Vagina (tissue), 2 donors: ENCODE data around the gene THAP3. TPM values are rescaled to one million over a fixed set of nuclear protein-coding genes. Genes with fewer than 3 reads are reported as not detected.

ENCODE experiments used
- DNase-seq, 2 donors: peaks; one replicate each; pipeline ENCODE4 v3.0.0-alpha.2; 2017; ENCODE audit errors: extremely low spot score in 2 of 2
- H3K27ac ChIP-seq: fragments of 200-600 bp; sonication (generic); one replicate; pipeline ENCODE4 v1.5.1; 2019
- H3K27me3 ChIP-seq: fragments of 200-600 bp; sonication (generic); one replicate; pipeline ENCODE4 v1.5.1; 2019
- H3K36me3 ChIP-seq, 2 donors: fragments of 200-600 bp; sonication (generic); one replicate each; pipeline ENCODE4 v1.5.1; 2017 to 2019
- H3K4me1 ChIP-seq: fragments of 200-600 bp; sonication (generic); one replicate; pipeline ENCODE4 v1.5.1; 2019
- H3K4me3 ChIP-seq, 2 donors: fragments of 200-600 bp; sonication (generic); 1 replicate in 1 of 2; 2 replicates in 1 of 2; pipeline ENCODE4 v1.5.1; 2016 to 2019
- H3K9me3 ChIP-seq: fragments of 200-600 bp; sonication (generic); one replicate; pipeline ENCODE4 v1.5.1; 2019
- POLR2A ChIP-seq, 2 donors: fragments of 450-650 bp; IDR thresholded peaks; one replicate each; pipeline ENCODE4 v1.6.1; 2017; ENCODE audit warnings: antibody characterized with exemption in 2 of 2, mild to moderate bottlenecking in 2 of 2, moderate library complexity in 2 of 2
- POLR2AphosphoS5 ChIP-seq, 2 donors: sonication (generic); formaldehyde crosslinking; IDR thresholded peaks; one replicate each; pipeline ENCODE4 v1.9.0; 2017; ENCODE audit warnings: antibody characterized with exemption in 2 of 2, mild to moderate bottlenecking in 2 of 2, low read depth in 1 of 2; ENCODE audit not compliant: insufficient read depth in 1 of 2
- intact Hi-C: fragments of 100-400 bp; cut with DNase I; formaldehyde crosslinking; loops from one replicate; pipeline ENCODE4 v1.15.1; 2023
- total RNA-seq: library from RNA; depleted of rRNA; stranded (reverse); fragments of >200 nt; gene quantifications from one replicate; pipeline ENCODE4 v1.2.3, GENCODE V29; 2016
- TF ChIP-seq, protein P1 (sequence below), 3 experiments: fragments of 450-650 bp in 2 of 3; fragments of 200-600 bp in 1 of 3; sonication (generic) in 1 of 3; IDR thresholded peaks; one replicate each; pipeline ENCODE4 v1.5.1; 2017 to 2019; ENCODE audit warnings: antibody characterized with exemption in 3 of 3, mild to moderate bottlenecking in 2 of 3, moderate library complexity in 2 of 3

Gene THAP3
- total RNA-seq, 1 donor from 2014 or later: 29.0 TPM

- peaks cover 0 to 15% of the 10 kb centered on the region in 2 donors for H3K36me3 ChIP-seq
- intact Hi-C loops: no loop called here
- TF ChIP-seq, protein P1, sequence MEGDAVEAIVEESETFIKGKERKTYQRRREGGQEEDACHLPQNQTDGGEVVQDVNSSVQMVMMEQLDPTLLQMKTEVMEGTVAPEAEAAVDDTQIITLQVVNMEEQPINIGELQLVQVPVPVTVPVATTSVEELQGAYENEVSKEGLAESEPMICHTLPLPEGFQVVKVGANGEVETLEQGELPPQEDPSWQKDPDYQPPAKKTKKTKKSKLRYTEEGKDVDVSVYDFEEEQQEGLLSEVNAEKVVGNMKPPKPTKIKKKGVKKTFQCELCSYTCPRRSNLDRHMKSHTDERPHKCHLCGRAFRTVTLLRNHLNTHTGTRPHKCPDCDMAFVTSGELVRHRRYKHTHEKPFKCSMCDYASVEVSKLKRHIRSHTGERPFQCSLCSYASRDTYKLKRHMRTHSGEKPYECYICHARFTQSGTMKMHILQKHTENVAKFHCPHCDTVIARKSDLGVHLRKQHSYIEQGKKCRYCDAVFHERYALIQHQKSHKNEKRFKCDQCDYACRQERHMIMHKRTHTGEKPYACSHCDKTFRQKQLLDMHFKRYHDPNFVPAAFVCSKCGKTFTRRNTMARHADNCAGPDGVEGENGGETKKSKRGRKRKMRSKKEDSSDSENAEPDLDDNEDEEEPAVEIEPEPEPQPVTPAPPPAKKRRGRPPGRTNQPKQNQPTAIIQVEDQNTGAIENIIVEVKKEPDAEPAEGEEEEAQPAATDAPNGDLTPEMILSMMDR (IDR thresholded peaks at IDR 0.05): no peak
- TF ChIP-seq POLR2AphosphoS5 (IDR thresholded peaks at IDR 0.05; ENCODE audit: insufficient read depth in 1 of 2, low read depth in 1 of 2): no peak
- TF ChIP-seq POLR2A (IDR thresholded peaks at IDR 0.05): no peak
- no peak overlapping the region for H3K27ac ChIP-seq
- H3K27me3 ChIP-seq: no peaks in the 10 kb centered on the region
- H3K9me3 ChIP-seq: no peaks in the 10 kb centered on the region
- peaks cover 63% of the 10 kb centered on the region for H3K4me1 ChIP-seq
- no peak overlapping the region for H3K4me3 ChIP-seq
- DNase-seq: no peak
Measured at GRCh38 chr1:6584126-6585080, 40.3 kb upstream of the THAP3 start.

DNA sequence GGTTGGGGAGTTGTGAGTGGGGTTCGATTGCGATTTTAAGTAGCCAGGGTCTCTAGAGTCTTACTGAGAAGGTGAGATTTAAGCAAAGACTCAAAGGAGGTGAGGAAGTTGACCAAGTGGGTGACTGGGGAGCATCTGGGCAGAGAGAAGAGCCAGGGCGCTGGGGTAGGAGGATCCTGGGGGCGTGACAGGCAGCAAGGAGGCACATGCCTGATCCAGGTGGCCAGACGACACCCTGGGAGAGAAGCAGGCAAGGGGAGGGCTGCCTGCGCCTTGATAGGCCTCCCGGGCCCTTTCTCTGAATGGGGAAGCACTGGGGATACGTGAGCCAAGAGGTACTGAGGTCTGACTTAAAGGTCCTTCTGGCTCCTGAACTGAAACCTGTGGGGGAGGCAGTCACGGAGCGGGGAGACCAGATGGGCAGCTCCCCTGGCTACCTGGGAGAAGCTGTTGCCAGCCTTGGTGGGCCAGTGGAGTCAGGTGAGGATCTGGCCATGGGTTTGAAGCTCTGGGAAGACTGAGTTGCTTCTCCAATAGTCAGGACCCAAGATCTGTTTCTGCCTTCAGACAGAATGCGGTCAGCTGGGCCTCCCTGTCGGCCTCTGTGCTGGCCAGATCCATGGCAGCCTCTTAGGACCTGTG, 39.5 kb upstream of the THAP3 start:
- no peaks in the 10 kb centered on the region for H3K27me3 ChIP-seq
- H3K4me1 ChIP-seq: peaks cover 69% of the 10 kb centered on the region
- TF ChIP-seq POLR2AphosphoS5 (IDR thresholded peaks at IDR 0.05; ENCODE audit: insufficient read depth in 1 of 2, low read depth in 1 of 2) (no peak), POLR2A (IDR thresholded peaks at IDR 0.05) (no peak)
- TF ChIP-seq, protein P1 (IDR thresholded peaks at IDR 0.05): no peak
- peaks cover 0 to 23% of the 10 kb centered on the region in 2 donors for H3K36me3 ChIP-seq
- H3K27ac ChIP-seq: no peak overlapping the region
- no peaks in the 10 kb centered on the region for H3K9me3 ChIP-seq
- no peak overlapping the region for H3K4me3 ChIP-seq
- no peak for DNase-seq
- intact Hi-C loops: no loop called here

- DNase-seq: no peak
- intact Hi-C loops: no loop called here
- H3K36me3 ChIP-seq: peaks cover 0 to 26% of the 10 kb centered on the region in 2 donors
- no peak overlapping the region for H3K27ac ChIP-seq
- H3K27me3 ChIP-seq: no peaks in the 10 kb centered on the region
- TF ChIP-seq POLR2AphosphoS5 (IDR thresholded peaks at IDR 0.05; ENCODE audit: insufficient read depth in 1 of 2, low read depth in 1 of 2) (no peak), POLR2A (IDR thresholded peaks at IDR 0.05) (no peak)
- TF ChIP-seq, protein P1 (IDR thresholded peaks at IDR 0.05): no peak
- peaks cover 65% of the 10 kb centered on the region for H3K4me1 ChIP-seq
- no peak overlapping the region for H3K4me3 ChIP-seq
- no peaks in the 10 kb centered on the region for H3K9me3 ChIP-seq
Measured at GRCh38 chr1:6585841-6586240, 38.8 kb upstream of the THAP3 start.

DNA sequence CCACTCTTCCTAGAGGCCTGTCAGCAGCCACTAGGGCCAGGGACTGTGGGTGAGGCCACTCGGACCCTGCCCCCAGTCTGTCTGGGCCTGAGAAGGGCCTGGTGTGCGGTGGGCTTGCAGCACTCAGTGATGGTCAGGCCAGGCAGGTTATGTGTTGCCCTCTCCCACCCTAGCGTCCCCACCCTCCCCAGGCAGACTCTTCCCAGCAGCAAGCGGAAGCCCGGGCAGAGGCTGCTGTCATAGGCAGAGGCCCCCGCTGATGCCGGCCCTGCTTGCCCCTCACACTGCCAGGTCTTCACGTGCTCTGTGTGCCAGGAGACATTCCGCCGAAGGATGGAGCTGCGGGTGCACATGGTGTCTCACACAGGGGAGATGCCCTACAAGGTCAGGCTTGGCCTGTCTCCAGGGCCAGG, 38.3 kb upstream of the THAP3 start:
- Histone ChIP-seq H3K9me3 (no peaks in the 10 kb centered on the region), H3K4me3 (no peak overlapping the region), H3K27ac (no peak overlapping the region), H3K4me1 (peaks cover 64% of the 10 kb centered on the region), H3K27me3 (no peaks in the 10 kb centered on the region), H3K36me3 (peaks cover 0 to 32% of the 10 kb centered on the region in 2 donors)
- intact Hi-C loops: no loop called here
- no peak for DNase-seq
- TF ChIP-seq POLR2A (IDR thresholded peaks at IDR 0.05) (no peak), POLR2AphosphoS5 (IDR thresholded peaks at IDR 0.05; ENCODE audit: insufficient read depth in 1 of 2, low read depth in 1 of 2) (no peak)
- TF ChIP-seq, protein P1 (IDR thresholded peaks at IDR 0.05): no peak
